Measurements from ENCODE around the gene ALDH2. TPM values are rescaled to one million over a fixed set of nuclear protein-coding genes. Genes with fewer than 3 reads are reported as not detected.
"Not testable (repeated sequence)": the region's sequence is repeated elsewhere in the genome, so short reads cannot be mapped to it uniquely, and the experiment has no call there.

ALDH2 gene
- total RNA-seq, 1 experiment from 2014 or later, result 27.9 TPM

- no peak overlapping the region for H3K27ac ChIP-seq
- no peak overlapping the region for H3K4me3 ChIP-seq
- H3K27me3 ChIP-seq (replicated peaks), result no peaks in the 10 kb centered on the region
- peaks cover 3% of the 10 kb centered on the region; the same call in 1 of the 2 replicates for H3K36me3 ChIP-seq
- no peaks in the 10 kb centered on the region for H3K9me3 ChIP-seq (replicated peaks)
- no peak for DNase-seq (ENCODE audit: low read depth in 1 of 2, low spot score in 2 of 2)
- H3K4me1 ChIP-seq (replicated peaks), result no peaks in the 10 kb centered on the region
These were observed 17.9 kb upstream of the ALDH2 start for GRCh38 chr12:111748867-111749266.

GRCh38 chr12:111749391-111749790, 17.3 kb upstream of the ALDH2 start:
- H3K4me1 ChIP-seq (replicated peaks), result no peaks in the 10 kb centered on the region
- H3K36me3 ChIP-seq, result peaks cover 3% of the 10 kb centered on the region; the same call in 1 of the 2 replicates
- H3K9me3 ChIP-seq (replicated peaks), result no peaks in the 10 kb centered on the region
- no peak overlapping the region for H3K27ac ChIP-seq
- no peak for DNase-seq (ENCODE audit: low read depth in 1 of 2, low spot score in 2 of 2)
- H3K27me3 ChIP-seq (replicated peaks), result no peaks in the 10 kb centered on the region
- no peak overlapping the region for H3K4me3 ChIP-seq

- Histone ChIP-seq H3K27me3 (replicated peaks) (no peaks in the 10 kb centered on the region), H3K9me3 (replicated peaks) (no peaks in the 10 kb centered on the region), H3K4me1 (replicated peaks) (no peaks in the 10 kb centered on the region), H3K27ac (no peak overlapping the region), H3K4me3 (no peak overlapping the region), H3K36me3 (no peaks in the 10 kb centered on the region)
- DNase-seq (ENCODE audit: low read depth in 1 of 2, low spot score in 2 of 2), result peak; percentile 40 to 53
These were observed 13.4 kb upstream of the ALDH2 start for GRCh38 chr12:111753144-111753881.

- Histone ChIP-seq H3K27me3 (replicated peaks) (no peaks in the 10 kb centered on the region), H3K36me3 (no peaks in the 10 kb centered on the region), H3K9me3 (replicated peaks) (no peaks in the 10 kb centered on the region), H3K4me1 (replicated peaks) (no peaks in the 10 kb centered on the region), H3K27ac (no peak overlapping the region), H3K4me3 (no peak overlapping the region)
- no peak for DNase-seq (ENCODE audit: low read depth in 1 of 2, low spot score in 2 of 2)
These were observed 12.1 kb upstream of the ALDH2 start for GRCh38 chr12:111754671-111755070.

GRCh38 chr12:111756196-111756595, 10.5 kb upstream of the ALDH2 start:
- DNase-seq (ENCODE audit: low read depth in 1 of 2, low spot score in 2 of 2), result no peak
- Histone ChIP-seq H3K4me3 (no peak overlapping the region), H3K36me3 (no peaks in the 10 kb centered on the region), H3K4me1 (replicated peaks) (no peaks in the 10 kb centered on the region), H3K27me3 (replicated peaks) (no peaks in the 10 kb centered on the region), H3K9me3 (replicated peaks) (no peaks in the 10 kb centered on the region), H3K27ac (no peak overlapping the region)

- Histone ChIP-seq H3K27me3 (replicated peaks) (no peaks in the 10 kb centered on the region), H3K9me3 (replicated peaks) (no peaks in the 10 kb centered on the region), H3K4me3 (no peak overlapping the region), H3K36me3 (no peaks in the 10 kb centered on the region), H3K4me1 (replicated peaks) (no peaks in the 10 kb centered on the region), H3K27ac (no peak overlapping the region)
- DNase-seq (ENCODE audit: low read depth in 1 of 2, low spot score in 2 of 2), result no peak
These were observed 10.1 kb upstream of the ALDH2 start for GRCh38 chr12:111756681-111757080.

GRCh38 chr12:111757361-111758119, 9.2 kb upstream of the ALDH2 start:
- Histone ChIP-seq H3K36me3 (no peaks in the 10 kb centered on the region), H3K27ac (no peak overlapping the region), H3K4me3 (no peak overlapping the region), H3K9me3 (replicated peaks) (no peaks in the 10 kb centered on the region), H3K4me1 (replicated peaks) (no peaks in the 10 kb centered on the region), H3K27me3 (replicated peaks) (no peaks in the 10 kb centered on the region)
- DNase-seq (ENCODE audit: low read depth in 1 of 2, low spot score in 2 of 2), result no peak

- no peaks in the 10 kb centered on the region for H3K9me3 ChIP-seq (replicated peaks)
- no peaks in the 10 kb centered on the region for H3K4me1 ChIP-seq (replicated peaks)
- H3K4me3 ChIP-seq, result no peak overlapping the region
- DNase-seq (ENCODE audit: low read depth in 1 of 2, low spot score in 2 of 2), result no peak
- no peaks in the 10 kb centered on the region for H3K36me3 ChIP-seq
- H3K27me3 ChIP-seq (replicated peaks), result no peaks in the 10 kb centered on the region
- H3K27ac ChIP-seq, result no peak overlapping the region
These were observed 8.6 kb upstream of the ALDH2 start for GRCh38 chr12:111758120-111758561.

- Histone ChIP-seq H3K9me3 (replicated peaks) (no peaks in the 10 kb centered on the region), H3K4me1 (replicated peaks) (no peaks in the 10 kb centered on the region), H3K27me3 (replicated peaks) (no peaks in the 10 kb centered on the region), H3K36me3 (no peaks in the 10 kb centered on the region), H3K27ac (no peak overlapping the region), H3K4me3 (no peak overlapping the region)
- no peak for DNase-seq (ENCODE audit: low read depth in 1 of 2, low spot score in 2 of 2)
These were observed 7.5 kb upstream of the ALDH2 start for GRCh38 chr12:111759271-111759670.

GRCh38 chr12:111759991-111760390, 6.7 kb upstream of the ALDH2 start:
- no peak overlapping the region for H3K27ac ChIP-seq
- H3K36me3 ChIP-seq, result no peaks in the 10 kb centered on the region
- H3K4me1 ChIP-seq (replicated peaks), result no peaks in the 10 kb centered on the region
- no peaks in the 10 kb centered on the region for H3K9me3 ChIP-seq (replicated peaks)
- H3K27me3 ChIP-seq (replicated peaks), result no peaks in the 10 kb centered on the region
- DNase-seq (ENCODE audit: low read depth in 1 of 2, low spot score in 2 of 2), result no peak
- no peak overlapping the region for H3K4me3 ChIP-seq

- H3K4me3 ChIP-seq, result no peak overlapping the region
- no peaks in the 10 kb centered on the region for H3K27me3 ChIP-seq (replicated peaks)
- H3K36me3 ChIP-seq, result no peaks in the 10 kb centered on the region
- H3K9me3 ChIP-seq (replicated peaks), result no peaks in the 10 kb centered on the region
- DNase-seq (ENCODE audit: low read depth in 1 of 2, low spot score in 2 of 2), result no peak
- H3K27ac ChIP-seq, result no peak overlapping the region
- no peaks in the 10 kb centered on the region for H3K4me1 ChIP-seq (replicated peaks)
These were observed 5.6 kb upstream of the ALDH2 start for GRCh38 chr12:111761099-111761498.

- peaks cover 5% of the 10 kb centered on the region for H3K4me1 ChIP-seq (replicated peaks)
- no peak overlapping the region for H3K27ac ChIP-seq
- no peaks in the 10 kb centered on the region for H3K27me3 ChIP-seq (replicated peaks)
- DNase-seq (ENCODE audit: low read depth in 1 of 2, low spot score in 2 of 2), result no peak
- no peaks in the 10 kb centered on the region for H3K36me3 ChIP-seq
- no peak overlapping the region for H3K4me3 ChIP-seq
- H3K9me3 ChIP-seq (replicated peaks), result no peaks in the 10 kb centered on the region
These were observed 5.0 kb upstream of the ALDH2 start for GRCh38 chr12:111761706-111762105.

- H3K4me1 ChIP-seq (replicated peaks), result peaks cover 19% of the 10 kb centered on the region
- H3K9me3 ChIP-seq (replicated peaks); H3K27me3 ChIP-seq (replicated peaks); DNase-seq (ENCODE audit: low read depth in 1 of 2, low spot score in 2 of 2); H3K36me3 ChIP-seq; H3K4me3 ChIP-seq; H3K27ac ChIP-seq: not testable (repeated sequence)
These were observed 3.2 kb upstream of the ALDH2 start for GRCh38 chr12:111763552-111763951.

GRCh38 chr12:111764120-111764821, 2.5 kb upstream of the ALDH2 start:
- DNase-seq (ENCODE audit: low read depth in 1 of 2, low spot score in 2 of 2), result no peak
- H3K4me3 ChIP-seq, result no peak overlapping the region
- no peak overlapping the region for H3K27ac ChIP-seq
- H3K4me1 ChIP-seq (replicated peaks), result peaks cover 19% of the 10 kb centered on the region
- no peaks in the 10 kb centered on the region for H3K27me3 ChIP-seq (replicated peaks)
- no peaks in the 10 kb centered on the region for H3K36me3 ChIP-seq
- H3K9me3 ChIP-seq (replicated peaks), result no peaks in the 10 kb centered on the region

Measured in SJSA1 (cell line).